GM12878 (cell line): ENCODE measurements around the gene KLRK1. TPM values are rescaled to one million over a fixed set of nuclear protein-coding genes. Genes with fewer than 3 reads are reported as not detected.

Experiments
- ATAC-seq: fragments of 200-7000 bp; cut with Tn5 transposase; 3 replicates; pipeline ENCODE4 v1.9.1; 2020; ENCODE audit warnings: mild to moderate bottlenecking, moderate library complexity
- BruUV-seq: library from RNA; stranded (reverse); fragments of 400-500 nt; replicated peaks from 2 replicates; lab custom pipeline; 2021; lab: Mats Ljungman, UMichigan
- CTCF ChIA-PET: fragments of 300-600 bp; sonication (Branson Sonifier 250); formaldehyde crosslinking; extraction: SDS; loops from one replicate; lab custom pipeline; 2021; ENCODE audit warnings: inconsistent platforms; lab: Yijun Ruan, JAX
- POLR2A ChIA-PET: fragments of 350-600 bp; formaldehyde crosslinking; extraction: SDS; loops from one replicate; lab custom pipeline; 2021; ENCODE audit warnings: inconsistent platforms; lab: Charles Lee
- RAD21 ChIA-PET: fragments of 300-600 bp; sonication (Branson Sonifier 250); formaldehyde crosslinking; loops from one replicate; lab custom pipeline; 2023; ENCODE audit warnings: antibody characterized with exemption; ENCODE audit not compliant: unreplicated experiment; lab: Charles Lee
- SMC1A ChIA-PET: fragments of 300-600 bp; sonication (Branson Sonifier 250); formaldehyde crosslinking; loops from one replicate; lab custom pipeline; 2023; ENCODE audit not compliant: unreplicated experiment, uncharacterized antibody; lab: Charles Lee
- DNase-seq: peaks from one replicate; pipeline ENCODE4 v3.0.0-alpha.2; 2011; ENCODE audit warnings: low read depth, low spot score
- FAIRE-seq: peaks from 3 replicates; lab custom pipeline; 2011; peaks lifted over from hg19 to GRCh38; lab: Jason Lieb, UNC
- H2AFZ ChIP-seq: 2 replicates; pipeline ENCODE4 v1.6.0; 2011; ENCODE audit warnings: low read depth, low read length, control low read depth; ENCODE audit not compliant: control insufficient read depth
- H3K27ac ChIP-seq: 2 replicates; pipeline ENCODE4 v1.5.1; 2011; ENCODE audit warnings: control low read depth; ENCODE audit not compliant: control insufficient read depth, insufficient read depth
- H3K27me3 ChIP-seq, 2 experiments: replicated peaks in 1 of 2; 2 replicates each; pipeline versions ENCODE4 v1.6.0 to v1.6.1; 2011; ENCODE audit warnings: low read length in 1 of 2; ENCODE audit not compliant: control insufficient read depth in 2 of 2, insufficient read depth in 2 of 2
- H3K36me3 ChIP-seq, 2 experiments: 2 replicates each; pipeline ENCODE4 v1.5.1; 2011; ENCODE audit warnings: low read length in 1 of 2; ENCODE audit not compliant: control insufficient read depth in 2 of 2, insufficient read depth in 2 of 2
- H3K4me1 ChIP-seq: 2 replicates; pipeline ENCODE4 v1.6.1; 2011; ENCODE audit warnings: mild to moderate bottlenecking, low read length, moderate library complexity, mixed read lengths; ENCODE audit not compliant: control insufficient read depth, insufficient read depth
- H3K4me2 ChIP-seq: 2 replicates; pipeline ENCODE4 v1.6.0; 2011; ENCODE audit warnings: control low read depth; ENCODE audit not compliant: control insufficient read depth, insufficient read depth
- H3K4me3 ChIP-seq: fragments of 200-600 bp; sonication (generic); 2 replicates; pipeline ENCODE4 v1.5.1; 2016
- H3K79me2 ChIP-seq: 2 replicates; pipeline ENCODE4 v1.6.0; 2011; ENCODE audit warnings: low read length; ENCODE audit not compliant: control insufficient read depth, insufficient read depth
- H3K9ac ChIP-seq: 2 replicates; pipeline ENCODE4 v1.8.0; 2011; ENCODE audit warnings: low read length, control low read depth, mixed read lengths; ENCODE audit not compliant: control insufficient read depth, insufficient read depth
- H3K9me3 ChIP-seq: replicated peaks from 3 replicates; pipeline ENCODE4 v1.5.1; 2011; ENCODE audit warnings: mild to moderate bottlenecking, low read length; ENCODE audit not compliant: control insufficient read depth, insufficient read depth
- H4K20me1 ChIP-seq: 2 replicates; pipeline ENCODE4 v1.6.0; 2011; ENCODE audit not compliant: control insufficient read depth, insufficient read depth
- CEBPB ChIP-seq, 2 experiments: fragments of 150-350 bp in 1 of 2; IDR thresholded peaks; 2 replicates each; pipeline ENCODE4 v1.6.1; 2012 to 2014; ENCODE audit warnings: low read depth in 2 of 2, low read length in 2 of 2, borderline replicate concordance in 1 of 2, inconsistent platforms in 1 of 2
- CHD2 ChIP-seq: IDR thresholded peaks from 2 replicates; pipeline ENCODE4 v1.6.1; 2011; ENCODE audit warnings: low read depth, low read length, improper control_type of control experiment, borderline replicate concordance
- FOXK2 ChIP-seq: fragments of 450-650 bp; IDR thresholded peaks from 2 replicates; pipeline ENCODE4 v1.6.1; 2017; ENCODE audit warnings: mild to moderate bottlenecking, moderate library complexity
- GATAD2B ChIP-seq: fragments of 450-650 bp; conservative IDR thresholded peaks from 2 replicates; pipeline ENCODE4 v1.6.1; 2017; ENCODE audit warnings: low read depth, mild to moderate bottlenecking, moderate library complexity
- JUNB ChIP-seq: IDR thresholded peaks from 2 replicates; pipeline ENCODE4 v1.6.1; 2016; ENCODE audit warnings: antibody characterized with exemption, mild to moderate bottlenecking
- KAT2A ChIP-seq: conservative IDR thresholded peaks from 2 replicates; pipeline ENCODE4 v1.6.1; 2011; ENCODE audit warnings: low read depth, low read length; ENCODE audit not compliant: control insufficient read depth
- NFYA ChIP-seq: IDR thresholded peaks from 2 replicates; pipeline ENCODE4 v1.6.1; 2011; ENCODE audit warnings: low read depth, mild to moderate bottlenecking, low read length, improper control_type of control experiment, borderline replicate concordance
- NRF1 ChIP-seq: conservative IDR thresholded peaks from 2 replicates; pipeline ENCODE4 v1.6.1; 2011; ENCODE audit warnings: mild to moderate bottlenecking, low read depth, low read length, improper control_type of control experiment
- POLR2A ChIP-seq: IDR thresholded peaks from 2 replicates; pipeline ENCODE4 v1.6.1; 2011; ENCODE audit warnings: low read depth, mild to moderate bottlenecking, low read length
- RB1 ChIP-seq: fragments of 450-650 bp; formaldehyde crosslinking; IDR thresholded peaks from 2 replicates; pipeline ENCODE4 v1.6.1; 2017; ENCODE audit warnings: mild to moderate bottlenecking, borderline replicate concordance
- SMAD5 ChIP-seq: IDR thresholded peaks from 2 replicates; pipeline ENCODE4 v1.6.1; 2016; ENCODE audit warnings: antibody characterized with exemption, low read depth
- SUZ12 ChIP-seq: fragments of 200-600 bp; sonication (generic); IDR thresholded peaks from one replicate; pipeline ENCODE4 v1.6.1; 2018; ENCODE audit warnings: antibody characterized with exemption, mild to moderate bottlenecking; ENCODE audit not compliant: unreplicated experiment
- WGBS: methylation state at CpG from one replicate; pipeline ENCODE4 v1.1.6; 2016; ENCODE audit warnings: low lambda C conversion rate; ENCODE audit not compliant: insufficient replicate concordance, insufficient coverage; ENCODE audit errors: missing lambda C conversion rate; 5-methylcytosine and 5-hydroxymethylcytosine counted together
- in situ Hi-C: fragments of 300-500 bp; cut with MboI; formaldehyde crosslinking; loops from 9 replicates; pipeline ENCODE4 v1.14.3; 2018; ENCODE audit warnings: mixed read lengths
- intact Hi-C: fragments of 100-400 bp; cut with micrococcal nuclease; formaldehyde crosslinking; loops from one replicate; pipeline ENCODE4 v1.14.2; 2022; ENCODE audit not compliant: unreplicated experiment
- polyA plus RNA-seq, 11 experiments: library from polyadenylated mRNA; depleted of rRNA in 4 of 11; unstranded in 6 of 11; stranded (reverse) in 5 of 11; fragments of >200 nt; fragmentation: Nextera tagmentation in 4 of 11; fragmentation: Illumina TruSeq in 1 of 11; extraction: Ambion mirVana in 4 of 11; extraction: Trizol in 1 of 11; gene quantifications; 1 replicate in 1 of 11; 2 replicates in 10 of 11; pipeline versions ENCODE4 v1.2.1 to v1.2.3, GENCODE V29; 2011 to 2016; ENCODE audit warnings: inconsistent platforms in 2 of 11, missing spikeins in 2 of 11, low read depth in 1 of 11
- total RNA-seq, 4 experiments: library from RNA; depleted of rRNA in 3 of 4; stranded (reverse); fragments of >200 nt in 3 of 4; fragmentation: Illumina TruSeq in 1 of 4; extraction: Trizol in 1 of 4; gene quantifications; 2 replicates each; pipeline versions ENCODE4 v1.2.1 to v1.2.3, GENCODE V29; 2013 to 2021
- TF ChIP-seq, protein P1 (sequence below): IDR thresholded peaks from 2 replicates; pipeline ENCODE4 v1.6.1; 2012; ENCODE audit warnings: low read depth, low read length, improper control_type of control experiment
- TF ChIP-seq, protein P2 (sequence below): fragments of 450-650 bp; IDR thresholded peaks from 2 replicates; pipeline ENCODE4 v1.6.1; 2017; ENCODE audit warnings: mild to moderate bottlenecking

Gene KLRK1
- total and polyA plus RNA-seq, 10 of the 15 experiments (the other 5 are each of a cell fraction or from before 2014, with no cell fraction given): 0.27 to 2.0 (median 0.99) TPM

DNA sequence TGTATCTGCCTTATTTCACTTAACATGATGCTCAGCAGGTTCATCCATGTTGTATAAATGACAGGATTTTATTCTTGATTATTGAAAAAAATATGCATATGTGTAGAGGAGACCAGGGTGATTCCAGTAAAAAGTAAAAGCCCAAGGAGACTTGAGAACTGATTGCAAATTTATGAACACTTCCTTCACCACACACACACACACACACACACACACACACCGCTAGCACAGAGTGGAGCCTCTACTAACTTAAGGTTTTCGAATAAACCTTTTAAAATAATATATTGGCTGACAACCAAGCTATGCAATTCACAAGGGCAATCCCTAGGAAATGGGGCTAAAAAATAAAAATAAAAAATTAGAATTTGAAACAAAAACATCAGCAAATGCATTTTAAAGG, 8.3 kb upstream of the KLRK1 start:
- peaks cover 9% of the 10 kb centered on the region; the same call in 1 of the 2 replicates for H3K4me1 ChIP-seq
- TF ChIP-seq FOXK2 (no peak), CHD2 (no peak), KAT2A (no peak), NRF1 (no peak), CEBPB (IDR thresholded peaks at IDR 0.05; ENCODE audit: borderline replicate concordance in 1 of 2, low read depth in 2 of 2, low read length in 2 of 2) (no peak)
- H3K9ac ChIP-seq: no peak overlapping the region
- ChIA-PET CTCF (interaction anchor here (1.8 kb wide), 1 partner anchor 13 kb away, joined by 7 read pairs; no protein-coding TSS in a partner anchor), POLR2A (no interaction called here), RAD21 (no interaction called here), SMC1A (interaction anchor here (0.7 to 1.1 kb wide), 2 partner anchors 11 to 13 kb away, joined by 3 to 4 read pairs; partner anchors contain the start of gene KLRC4)
- no peaks in the 10 kb centered on the region; the same call in 2 of the 3 replicates for H3K9me3 ChIP-seq
- H4K20me1 ChIP-seq: no peaks in the 10 kb centered on the region
- no peak overlapping the region for H3K4me2 ChIP-seq
- DNase-seq (no peak), FAIRE-seq (no peak), ATAC-seq (no peak)
- H3K4me3 ChIP-seq: no peak overlapping the region
- WGBS: 68% methylated on average over 2 of the region's 2 CpGs
- no peaks in the 10 kb centered on the region for H3K36me3 ChIP-seq
- intact Hi-C loops (loop anchor here (10.0 kb wide), 1 partner anchor 277 kb away; the partner anchor contains the start of gene STYK1), in situ Hi-C loops (no loop called here)
- BruUV-seq: no TSS peak
- H3K27ac ChIP-seq: no peak overlapping the region
- H2AFZ ChIP-seq: no peak overlapping the region
- no peaks in the 10 kb centered on the region for H3K27me3 ChIP-seq
- H3K79me2 ChIP-seq: no peaks in the 10 kb centered on the region

DNA sequence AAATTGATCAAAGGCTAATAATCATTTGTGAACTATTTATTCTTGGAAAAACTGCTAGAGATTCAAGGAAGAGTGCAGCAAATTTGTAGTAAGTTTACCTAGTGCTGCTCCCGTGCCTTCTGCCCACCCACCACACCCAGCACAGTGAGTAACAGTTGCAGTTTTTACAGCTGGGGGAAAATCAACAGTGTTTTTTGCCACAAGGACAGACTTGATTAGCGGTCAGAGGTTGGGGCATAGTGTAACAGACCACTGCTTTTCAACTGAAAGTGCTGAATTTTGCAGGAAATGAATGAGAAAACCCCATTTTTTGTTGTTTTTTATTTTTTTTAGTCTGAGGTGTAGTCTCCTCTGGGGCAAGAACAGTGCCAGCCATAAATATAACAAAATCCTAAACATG, 7.5 kb upstream of the KLRK1 start:
- H3K4me1 ChIP-seq: peaks cover 9% of the 10 kb centered on the region; the same call in 1 of the 2 replicates
- no peak overlapping the region for H3K4me3 ChIP-seq
- no peaks in the 10 kb centered on the region for H3K27me3 ChIP-seq
- no peak overlapping the region for H3K9ac ChIP-seq
- no peaks in the 10 kb centered on the region for H4K20me1 ChIP-seq
- no peaks in the 10 kb centered on the region for H3K79me2 ChIP-seq
- H3K27ac ChIP-seq: no peak overlapping the region
- RAD21 ChIA-PET: no interaction called here
- no TSS peak for BruUV-seq
- H3K9me3 ChIP-seq: no peaks in the 10 kb centered on the region; the same call in 2 of the 3 replicates
- no peak for DNase-seq
- no peak for ATAC-seq
- WGBS: 19% methylated on average over 2 of the region's 2 CpGs
- SMC1A ChIA-PET: interaction anchor here (1.1 to 4.1 kb wide), 3 partner anchors 12 to 90 kb away, joined by 3 to 41 read pairs (median 3); partner anchors contain the start of gene KLRC4
- H2AFZ ChIP-seq: no peak overlapping the region
- in situ Hi-C loops: no loop called here
- POLR2A ChIA-PET: no interaction called here
- no peak for FAIRE-seq
- intact Hi-C loops: loop anchor here (10.0 kb wide), 1 partner anchor 278 kb away; the partner anchor contains the start of gene STYK1
- H3K4me2 ChIP-seq: no peak overlapping the region
- H3K36me3 ChIP-seq: no peaks in the 10 kb centered on the region
- CTCF ChIA-PET: interaction anchor here (1.8 kb wide), 1 partner anchor 14 kb away, joined by 7 read pairs; no protein-coding TSS in a partner anchor
- no peak for TF ChIP-seq SUZ12
- no peak for TF ChIP-seq NFYA
- TF ChIP-seq, protein P1, sequence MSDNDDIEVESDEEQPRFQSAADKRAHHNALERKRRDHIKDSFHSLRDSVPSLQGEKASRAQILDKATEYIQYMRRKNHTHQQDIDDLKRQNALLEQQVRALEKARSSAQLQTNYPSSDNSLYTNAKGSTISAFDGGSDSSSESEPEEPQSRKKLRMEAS: no peak
- no peak for TF ChIP-seq SMAD5
- TF ChIP-seq, protein P2, sequence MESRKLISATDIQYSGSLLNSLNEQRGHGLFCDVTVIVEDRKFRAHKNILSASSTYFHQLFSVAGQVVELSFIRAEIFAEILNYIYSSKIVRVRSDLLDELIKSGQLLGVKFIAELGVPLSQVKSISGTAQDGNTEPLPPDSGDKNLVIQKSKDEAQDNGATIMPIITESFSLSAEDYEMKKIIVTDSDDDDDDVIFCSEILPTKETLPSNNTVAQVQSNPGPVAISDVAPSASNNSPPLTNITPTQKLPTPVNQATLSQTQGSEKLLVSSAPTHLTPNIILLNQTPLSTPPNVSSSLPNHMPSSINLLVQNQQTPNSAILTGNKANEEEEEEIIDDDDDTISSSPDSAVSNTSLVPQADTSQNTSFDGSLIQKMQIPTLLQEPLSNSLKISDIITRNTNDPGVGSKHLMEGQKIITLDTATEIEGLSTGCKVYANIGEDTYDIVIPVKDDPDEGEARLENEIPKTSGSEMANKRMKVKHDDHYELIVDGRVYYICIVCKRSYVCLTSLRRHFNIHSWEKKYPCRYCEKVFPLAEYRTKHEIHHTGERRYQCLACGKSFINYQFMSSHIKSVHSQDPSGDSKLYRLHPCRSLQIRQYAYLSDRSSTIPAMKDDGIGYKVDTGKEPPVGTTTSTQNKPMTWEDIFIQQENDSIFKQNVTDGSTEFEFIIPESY: no peak
- no peak for TF ChIP-seq GATAD2B
- TF ChIP-seq RB1: no peak
- TF ChIP-seq JUNB: no peak
- no peak for TF ChIP-seq POLR2A
